Measurements from ENCODE around the gene LRMDA.

The LRMDA gene

GRCh38 chr10:76453997-76454396, 1022.6 kb downstream of the LRMDA start:
- H3K79me2 ChIP-seq (ENCODE audit: insufficient read depth, low read depth), result no peaks in the 10 kb centered on the region
- no peak overlapping the region for H2AFZ ChIP-seq (ENCODE audit: low read depth)
- H3K4me3 ChIP-seq (IDR thresholded peaks at IDR 0.05; ENCODE audit: insufficient read depth, low read depth, low read length), result no peak overlapping the region
- no peak overlapping the region for H3K27ac ChIP-seq
- H3K4me1 ChIP-seq (ENCODE audit: low read depth, poor library complexity, severe bottlenecking), result no peaks in the 10 kb centered on the region
- no peak overlapping the region for H3K9ac ChIP-seq
- no peaks in the 10 kb centered on the region for H3K27me3 ChIP-seq (ENCODE audit: insufficient read depth, low read depth)
- H4K20me1 ChIP-seq (ENCODE audit: insufficient read depth), result no peaks in the 10 kb centered on the region
- H3K36me3 ChIP-seq (ENCODE audit: insufficient read depth), result no peaks in the 10 kb centered on the region
- TF ChIP-seq CTCF (conservative IDR thresholded peaks at IDR 0.05; ENCODE audit: low read depth, low read length), result no peak
- no peak overlapping the region for H3K4me2 ChIP-seq

- H3K4me2 ChIP-seq, result no peak overlapping the region
- H3K27me3 ChIP-seq (ENCODE audit: insufficient read depth, low read depth), result no peaks in the 10 kb centered on the region
- no peaks in the 10 kb centered on the region for H3K79me2 ChIP-seq (ENCODE audit: insufficient read depth, low read depth)
- H3K4me3 ChIP-seq (IDR thresholded peaks at IDR 0.05; ENCODE audit: insufficient read depth, low read depth, low read length), result no peak overlapping the region
- no peaks in the 10 kb centered on the region for H3K36me3 ChIP-seq (ENCODE audit: insufficient read depth)
- TF ChIP-seq CTCF (conservative IDR thresholded peaks at IDR 0.05; ENCODE audit: low read depth, low read length), result no peak
- H3K4me1 ChIP-seq (ENCODE audit: low read depth, poor library complexity, severe bottlenecking), result no peaks in the 10 kb centered on the region
- H2AFZ ChIP-seq (ENCODE audit: low read depth), result no peak overlapping the region
- no peak overlapping the region for H3K9ac ChIP-seq
- H4K20me1 ChIP-seq (ENCODE audit: insufficient read depth), result no peaks in the 10 kb centered on the region
- H3K27ac ChIP-seq, result no peak overlapping the region
Observed at GRCh38 chr10:76454506-76455140, 1023.2 kb downstream of the LRMDA start.

- Histone ChIP-seq H3K27ac (no peak overlapping the region), H3K9ac (no peak overlapping the region), H3K27me3 (ENCODE audit: insufficient read depth, low read depth) (no peaks in the 10 kb centered on the region), H3K36me3 (ENCODE audit: insufficient read depth) (no peaks in the 10 kb centered on the region), H3K4me1 (ENCODE audit: low read depth, poor library complexity, severe bottlenecking) (no peaks in the 10 kb centered on the region), H3K79me2 (ENCODE audit: insufficient read depth, low read depth) (no peaks in the 10 kb centered on the region), H3K4me3 (IDR thresholded peaks at IDR 0.05; ENCODE audit: insufficient read depth, low read depth, low read length) (no peak overlapping the region), H4K20me1 (ENCODE audit: insufficient read depth) (no peaks in the 10 kb centered on the region), H2AFZ (ENCODE audit: low read depth) (no peak overlapping the region), H3K4me2 (no peak overlapping the region)
- no peak for TF ChIP-seq CTCF (conservative IDR thresholded peaks at IDR 0.05; ENCODE audit: low read depth, low read length)
Observed at GRCh38 chr10:76456197-76456596, 1024.8 kb downstream of the LRMDA start.

GRCh38 chr10:76459016-76459730, 1027.7 kb downstream of the LRMDA start:
- Histone ChIP-seq H3K36me3 (ENCODE audit: insufficient read depth) (no peaks in the 10 kb centered on the region), H3K27me3 (ENCODE audit: insufficient read depth, low read depth) (no peaks in the 10 kb centered on the region)

More at GRCh38 chr10:76459016-76459730, 1027.7 kb downstream of the LRMDA start:
- Histone ChIP-seq H4K20me1 (ENCODE audit: insufficient read depth) (no peaks in the 10 kb centered on the region), H3K79me2 (ENCODE audit: insufficient read depth, low read depth) (no peaks in the 10 kb centered on the region), H3K27ac (no peak overlapping the region), H3K9ac (no peak overlapping the region), H3K4me1 (ENCODE audit: low read depth, poor library complexity, severe bottlenecking) (no peaks in the 10 kb centered on the region), H3K4me2 (no peak overlapping the region), H3K4me3 (IDR thresholded peaks at IDR 0.05; ENCODE audit: insufficient read depth, low read depth, low read length) (no peak overlapping the region), H2AFZ (ENCODE audit: low read depth) (no peak overlapping the region)
- TF ChIP-seq CTCF (conservative IDR thresholded peaks at IDR 0.05; ENCODE audit: low read depth, low read length), result no peak
